NCI-H2227 (cell line): ENCODE results near the gene TEKTIP1.
A peak's percentile ranks its signal among the peaks of the same experiment; 100 is the strongest.
"Not testable (repeated sequence)": the region's sequence is repeated elsewhere in the genome, so short reads cannot be mapped to it uniquely, and the experiment has no call there.

Source experiments
- DNase-seq: peaks from one replicate; lab custom pipeline; 2025; ENCODE audit not compliant: unreplicated experiment; lab: John Stamatoyannopoulos, UW

Gene TEKTIP1

DNA sequence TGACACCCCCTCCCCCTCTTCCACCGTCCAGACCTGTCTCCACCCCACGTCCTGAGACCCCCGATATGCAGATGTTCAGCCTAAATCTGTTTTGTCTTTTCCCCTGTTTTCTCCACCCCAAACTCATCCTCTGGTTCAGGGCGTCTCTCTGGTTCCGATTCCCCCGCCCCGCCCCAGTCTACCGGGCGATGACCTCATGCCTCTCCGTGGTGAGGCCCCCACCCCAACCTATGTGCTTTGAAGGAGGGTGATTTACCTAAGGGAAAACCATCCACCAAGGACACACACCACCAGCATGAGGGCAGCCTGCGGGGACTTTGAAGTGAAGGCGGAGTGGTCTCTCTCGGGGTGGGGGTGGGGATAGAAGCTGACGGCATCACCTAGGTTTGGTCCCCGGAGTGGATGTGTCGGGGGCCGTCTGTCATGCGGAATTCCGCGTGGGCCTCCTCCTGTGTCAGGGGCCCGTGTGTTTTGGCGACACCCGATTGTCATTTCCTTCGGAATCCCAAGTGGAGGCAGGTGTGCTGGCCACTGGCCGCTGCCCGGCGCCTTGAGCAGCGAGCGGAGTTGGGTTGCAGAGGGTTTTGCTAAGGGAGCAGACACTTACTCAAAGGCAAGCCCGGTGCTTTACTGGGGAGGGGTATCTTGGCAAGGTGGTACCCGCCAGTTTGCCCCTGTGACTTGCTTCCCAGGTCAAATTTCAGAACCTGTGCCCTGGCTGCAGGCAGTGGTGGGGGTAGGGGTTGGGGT, 31.4 kb upstream of the TEKTIP1 start:
- DNase-seq, result peak; percentile 25

DNA sequence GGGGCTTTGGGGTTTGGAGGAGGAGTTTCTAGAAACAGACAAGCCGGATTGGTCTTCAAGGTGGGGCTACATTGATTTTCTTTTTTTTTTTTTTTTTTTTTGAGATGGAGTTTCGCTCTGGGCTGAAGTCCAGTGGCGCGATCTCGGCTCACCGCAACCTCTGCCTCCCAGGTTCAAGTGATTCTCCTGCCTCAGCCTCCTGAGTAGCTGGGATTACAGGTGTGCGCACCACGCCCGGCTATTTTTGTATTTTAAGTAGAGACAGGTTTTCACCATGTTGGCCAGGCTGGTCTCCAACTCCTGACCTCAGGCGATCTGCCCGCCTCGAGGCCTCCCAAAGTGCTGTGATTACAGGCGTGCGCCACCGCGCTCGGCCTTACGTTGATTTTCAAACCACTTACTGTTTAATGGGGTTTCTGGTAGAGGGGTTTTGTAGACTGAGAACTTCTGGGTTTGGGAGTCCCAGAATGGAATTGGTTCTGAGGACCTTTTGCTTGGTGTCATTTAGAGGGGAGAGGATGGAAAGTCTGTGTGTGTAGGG, 30.8 kb upstream of the TEKTIP1 start:
- DNase-seq, result not testable (repeated sequence)

DNA sequence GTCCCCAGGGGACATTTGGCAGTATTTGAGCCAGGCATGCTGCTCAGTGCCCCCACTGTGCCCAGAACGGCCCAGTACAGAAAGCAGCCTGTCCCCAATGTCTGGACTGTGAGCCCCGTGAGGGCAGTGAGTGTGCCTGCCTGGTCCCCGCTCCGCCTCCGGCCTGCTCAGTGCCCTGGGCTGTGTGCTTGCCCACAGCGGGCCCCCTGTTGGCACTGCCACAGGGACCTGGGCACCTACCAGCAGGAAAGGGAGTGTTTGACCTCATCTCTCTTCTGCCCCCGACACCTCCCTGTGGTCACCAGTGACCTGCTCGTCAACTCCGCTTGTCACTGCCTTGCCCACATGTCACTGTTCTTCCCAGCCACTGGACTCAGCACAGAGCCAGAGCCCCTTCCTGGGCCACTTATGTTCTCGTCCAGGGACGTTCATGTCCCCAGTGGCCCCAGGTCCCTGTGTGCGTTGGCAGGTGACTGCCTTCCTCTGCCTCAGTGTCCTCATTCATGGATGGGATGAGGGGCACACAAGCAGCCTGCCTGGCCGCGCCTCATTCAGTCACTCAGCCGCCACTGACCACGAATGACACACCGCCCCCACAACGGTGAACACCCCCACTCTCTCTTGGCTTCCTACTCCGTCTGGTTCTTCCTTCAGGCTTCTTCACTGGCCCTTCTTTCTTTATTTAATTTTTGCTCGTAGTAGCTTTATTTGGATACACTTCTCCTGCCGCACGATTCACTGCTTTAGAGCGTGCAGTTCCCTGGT, 30.0 kb upstream of the TEKTIP1 start:
- DNase-seq, result no peak

DNA sequence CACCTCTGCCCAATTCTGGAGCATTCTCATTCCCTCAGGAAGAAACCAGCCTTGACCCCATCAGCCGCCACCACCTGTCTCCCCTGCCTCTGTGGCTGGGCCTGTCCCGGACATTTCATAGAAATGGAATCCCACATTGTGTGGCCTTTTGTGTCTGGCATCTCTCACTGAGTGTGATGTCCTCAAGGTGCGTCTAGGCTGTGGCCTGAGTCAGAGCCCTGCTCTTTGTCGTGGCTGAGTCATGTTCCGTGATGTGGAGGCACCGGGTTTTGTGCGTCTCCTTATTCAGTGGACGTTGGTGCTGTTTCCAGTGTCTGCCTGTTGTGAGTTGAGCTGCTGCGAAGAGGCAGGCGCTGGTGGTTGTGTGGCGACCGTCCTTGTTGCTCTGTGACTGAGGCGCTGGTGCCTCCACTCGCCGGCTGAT, 29.4 kb upstream of the TEKTIP1 start:
- no peak for DNase-seq

DNA sequence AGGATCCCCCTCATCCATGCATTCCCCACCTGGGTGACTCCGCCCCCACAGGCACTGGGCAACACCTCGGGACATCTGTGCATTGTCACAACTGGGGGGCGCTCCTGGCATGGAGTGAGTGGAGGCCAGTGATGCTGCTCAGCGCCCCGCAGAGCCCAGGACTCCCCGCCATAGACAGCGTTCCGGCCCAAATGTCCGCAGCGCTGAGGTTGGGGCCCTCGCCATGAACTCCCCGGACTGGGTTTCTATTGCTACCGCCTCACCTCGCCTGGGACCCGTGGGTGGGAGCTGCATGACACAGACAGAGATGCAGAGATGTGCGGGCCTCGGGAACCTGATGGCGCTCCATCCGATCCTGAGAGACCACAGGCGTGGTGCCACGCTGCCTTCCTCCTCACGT, 28.2 kb upstream of the TEKTIP1 start:
- DNase-seq, result no peak

DNA sequence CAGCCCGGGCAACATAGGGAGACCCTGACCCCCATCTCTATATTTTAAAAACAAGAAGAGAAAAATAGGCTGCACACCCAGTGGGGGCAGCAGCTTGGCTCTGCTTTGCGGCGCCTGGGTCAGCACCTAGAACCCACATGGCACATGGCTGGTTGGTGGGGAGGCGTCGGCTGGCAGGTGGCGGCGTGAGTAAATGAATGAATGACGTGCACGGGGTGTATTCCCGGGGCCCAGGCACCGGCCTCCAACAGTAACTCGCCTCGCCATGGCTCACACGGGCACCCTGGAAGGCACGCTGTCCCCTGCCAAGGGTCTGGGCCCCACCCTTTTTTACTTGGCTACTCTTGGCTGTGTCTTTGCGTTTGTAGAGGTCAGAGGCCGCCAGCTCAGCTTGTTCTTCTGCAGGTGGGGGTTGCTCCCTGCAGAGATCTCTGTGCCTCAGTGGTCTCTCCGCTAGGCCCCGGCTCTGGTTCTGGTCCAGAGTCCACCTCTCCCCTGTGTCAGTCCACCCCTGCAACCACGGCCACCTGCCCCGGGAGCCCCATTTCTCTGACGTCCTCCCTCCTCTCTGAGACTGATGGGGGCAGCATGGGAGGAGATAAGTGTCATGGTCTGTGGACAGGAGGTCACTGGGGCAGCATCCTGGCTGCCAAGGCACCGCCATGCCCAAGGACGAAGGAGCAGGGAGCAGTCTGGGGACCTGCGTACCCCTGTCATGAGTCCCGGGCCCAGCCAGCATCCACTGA, 27.3 kb upstream of the TEKTIP1 start:
- DNase-seq, result no peak

DNA sequence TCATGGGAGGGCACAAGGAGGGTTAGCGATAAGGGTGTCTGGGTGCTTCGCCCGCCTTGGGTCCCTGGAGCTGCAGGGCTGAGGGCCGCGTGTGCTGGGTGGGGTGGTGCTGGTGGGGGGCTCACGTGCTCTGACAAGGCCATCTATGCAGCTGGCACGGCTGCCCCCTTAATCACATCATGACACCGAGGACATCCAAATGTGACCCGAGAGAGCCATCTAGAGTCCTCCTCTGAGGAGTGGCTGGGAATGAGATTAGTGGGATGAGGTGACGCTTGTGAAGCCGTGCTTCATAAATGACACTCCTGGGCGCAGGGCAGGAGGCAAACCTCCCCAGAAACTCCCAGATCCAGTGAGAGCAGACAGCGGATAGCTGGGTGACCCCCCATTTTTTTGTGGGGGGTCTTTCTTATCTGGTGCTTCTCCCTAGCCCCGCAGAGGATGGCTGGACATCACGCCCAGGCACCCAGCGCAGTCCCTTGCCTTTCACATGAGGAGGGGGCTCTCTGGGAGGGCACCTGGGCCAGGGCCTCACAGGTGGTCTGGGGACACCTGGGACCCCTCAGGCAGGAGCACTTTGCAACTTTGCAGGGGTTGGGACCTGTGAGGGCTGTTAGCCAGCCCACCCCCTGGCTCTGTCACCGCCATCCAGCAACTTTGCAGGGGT, 26.3 kb upstream of the TEKTIP1 start:
- no peak for DNase-seq

DNA sequence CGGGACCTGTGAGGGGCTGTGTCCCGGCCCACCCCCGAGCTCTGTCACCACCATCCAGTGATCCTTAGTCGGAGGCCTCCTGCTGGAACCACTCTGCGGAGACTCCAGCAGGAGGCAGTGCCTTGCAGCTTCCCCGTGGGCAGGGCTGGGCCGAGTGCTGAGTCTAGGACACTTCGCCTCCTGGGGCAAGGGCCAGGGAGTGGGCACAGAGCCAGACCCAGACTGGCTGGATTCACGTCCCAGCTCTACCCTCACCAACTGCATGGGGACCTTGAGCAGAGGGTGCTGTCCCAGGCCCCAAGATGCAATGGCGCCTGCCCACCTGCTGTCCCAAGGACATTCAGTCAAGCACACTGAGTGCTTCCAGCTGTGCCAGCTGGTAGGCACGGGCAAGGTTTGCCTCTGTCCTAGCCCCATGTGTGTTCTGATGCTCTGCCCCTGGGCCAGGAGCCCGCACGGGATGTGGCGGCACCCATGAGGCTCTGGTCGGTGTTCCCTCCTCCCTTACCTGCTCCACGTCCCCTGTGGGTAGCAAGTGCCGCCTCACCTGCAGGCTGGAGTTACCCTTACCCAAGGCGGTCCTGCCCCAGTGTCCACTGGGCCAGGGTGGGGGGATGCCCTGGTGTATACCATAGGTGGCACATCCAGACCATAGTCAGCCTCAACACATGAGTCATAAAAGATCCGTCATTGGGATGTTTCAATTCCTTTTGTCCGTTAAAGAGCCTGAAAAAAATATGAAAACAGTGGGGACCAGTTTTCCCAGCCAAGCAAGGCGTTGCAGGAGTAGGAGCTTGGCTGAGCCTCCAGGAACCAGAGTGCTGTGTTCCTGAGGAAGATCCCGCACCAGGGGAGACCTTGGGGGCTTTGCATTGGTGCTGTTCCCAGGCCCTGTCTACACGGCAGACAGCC, 25.5 kb upstream of the TEKTIP1 start:
- no peak for DNase-seq

DNA sequence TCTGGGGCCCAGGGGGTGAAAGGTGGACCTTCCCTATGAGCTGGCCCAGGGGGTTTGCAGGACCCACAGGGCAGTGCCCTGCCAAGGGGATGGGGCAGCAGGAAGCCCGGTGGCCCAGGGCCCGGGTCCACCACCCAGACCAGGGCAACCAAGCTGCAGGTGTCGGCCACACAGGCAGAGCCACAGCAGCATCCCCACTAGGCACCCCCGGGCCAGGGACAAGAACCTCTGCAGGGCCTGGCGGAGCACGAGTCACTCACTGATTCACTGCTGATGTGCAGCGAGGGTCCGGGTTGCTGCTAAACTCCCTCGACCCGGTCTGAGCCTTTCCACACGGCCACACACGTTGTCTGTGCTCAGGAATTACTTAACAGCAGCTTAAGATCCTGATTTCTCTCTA, 24.0 kb upstream of the TEKTIP1 start:
- no peak for DNase-seq

DNA sequence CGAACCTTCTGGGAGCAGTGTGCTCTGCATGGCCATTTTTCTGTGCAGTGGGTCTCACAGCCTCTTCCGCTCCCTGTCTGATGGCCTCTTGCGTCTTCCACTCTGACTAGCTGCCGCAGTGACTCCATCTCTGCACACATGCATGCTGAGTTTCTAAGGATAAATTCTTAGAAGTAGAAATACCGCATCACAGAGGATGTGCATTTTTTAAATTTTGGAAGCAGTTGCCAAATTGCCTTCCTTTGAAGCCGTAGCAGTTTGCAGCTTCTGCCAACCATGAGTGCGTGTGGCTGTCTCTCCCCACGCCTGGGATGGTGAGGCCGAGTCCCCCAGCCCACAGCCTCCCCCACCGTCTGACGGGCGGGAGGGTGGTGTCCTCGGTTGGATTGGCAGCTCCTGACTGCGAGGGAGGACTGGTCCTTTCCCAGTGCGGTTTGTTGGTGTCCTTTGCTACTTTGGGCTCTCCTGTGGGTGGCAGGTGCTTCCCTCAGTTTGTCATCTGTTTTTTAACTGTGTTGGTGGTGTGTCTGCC, 23.0 kb upstream of the TEKTIP1 start:
- DNase-seq, result no peak

DNA sequence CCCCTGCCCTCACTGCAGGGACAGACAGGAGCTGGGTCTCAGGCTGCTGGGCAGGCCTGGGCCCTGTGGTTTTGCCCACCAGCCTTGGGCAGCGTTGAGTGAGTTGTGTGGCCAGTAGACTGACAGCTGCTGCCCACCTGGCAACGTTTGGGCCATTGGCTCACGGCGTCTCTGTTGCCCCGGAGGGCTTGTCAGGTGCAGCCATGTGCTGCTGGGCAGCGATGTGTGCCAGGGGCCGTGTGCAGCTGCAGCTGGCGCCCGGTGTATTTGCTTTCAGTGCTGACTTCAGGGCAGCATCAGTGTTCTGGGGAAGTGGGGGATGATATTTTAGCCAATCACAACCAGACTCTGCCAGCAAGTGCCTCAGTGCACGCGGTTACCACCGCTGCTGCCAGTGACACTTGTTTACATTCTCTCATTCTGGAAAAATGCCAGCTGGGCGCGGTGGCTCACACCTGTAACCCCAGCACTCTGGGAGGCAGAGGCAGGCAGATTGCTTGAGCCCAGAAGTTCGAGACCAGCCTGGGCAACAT, 22.2 kb upstream of the TEKTIP1 start:
- DNase-seq, result no peak

DNA sequence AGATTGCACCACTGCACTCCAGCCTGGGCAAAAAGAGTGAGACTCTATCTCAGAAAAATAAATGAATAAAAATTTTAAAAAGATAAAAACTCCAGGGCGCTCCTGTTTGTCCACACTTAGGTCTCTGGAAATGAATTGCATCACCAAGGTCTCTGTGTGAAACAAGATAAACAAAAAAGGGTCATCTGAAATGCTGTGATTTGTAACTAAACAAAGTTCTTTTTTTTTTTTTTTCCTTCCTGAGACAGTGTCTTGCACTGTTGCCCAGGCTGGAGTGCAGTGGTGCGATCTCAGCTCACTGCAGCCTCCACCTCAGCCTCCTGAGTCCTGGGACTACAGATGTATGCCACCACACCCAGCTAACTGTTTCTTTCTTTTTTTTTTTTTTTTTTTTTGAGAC, 21.3 kb upstream of the TEKTIP1 start:
- no peak for DNase-seq

DNA sequence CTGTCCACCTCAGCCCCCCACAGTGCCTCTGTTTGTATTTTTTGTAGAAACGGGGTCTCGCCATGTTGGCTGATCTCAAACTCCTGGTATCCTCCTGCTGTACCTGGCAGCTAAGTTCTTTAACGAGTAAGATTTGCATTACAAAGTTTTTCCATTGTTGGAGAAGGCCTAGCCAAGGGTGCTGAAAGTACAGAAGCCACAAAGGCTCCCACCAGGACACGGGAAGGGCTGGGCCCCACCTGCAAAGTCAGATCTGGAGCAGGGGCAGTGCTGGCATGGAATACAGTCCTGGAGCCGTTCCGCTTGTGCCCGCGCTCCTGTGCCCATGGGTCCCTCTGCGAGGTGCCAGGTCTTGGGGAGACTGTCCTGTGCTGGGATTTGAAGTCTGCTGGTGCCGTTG, 20.7 kb upstream of the TEKTIP1 start:
- DNase-seq, result no peak

DNA sequence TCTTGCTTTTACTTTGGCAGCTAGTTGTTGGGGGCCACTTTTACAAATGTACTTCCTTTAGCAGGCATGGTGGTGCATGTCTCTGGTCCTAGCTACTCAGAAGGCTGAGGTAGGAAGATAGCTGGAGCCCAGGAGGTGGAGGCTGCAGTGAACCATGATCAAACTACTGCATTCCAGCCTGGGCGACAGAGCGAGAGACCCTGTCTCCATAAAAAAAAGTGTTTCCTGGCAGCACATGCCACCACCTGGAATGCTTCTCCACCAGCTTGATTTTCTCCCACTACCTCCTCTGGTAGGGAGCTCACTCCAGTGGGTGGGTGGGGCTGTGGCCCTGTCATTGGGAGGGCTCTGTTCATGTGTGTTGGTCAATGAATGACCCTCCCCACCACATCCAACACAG, 20.3 kb upstream of the TEKTIP1 start:
- DNase-seq, result no peak

DNA sequence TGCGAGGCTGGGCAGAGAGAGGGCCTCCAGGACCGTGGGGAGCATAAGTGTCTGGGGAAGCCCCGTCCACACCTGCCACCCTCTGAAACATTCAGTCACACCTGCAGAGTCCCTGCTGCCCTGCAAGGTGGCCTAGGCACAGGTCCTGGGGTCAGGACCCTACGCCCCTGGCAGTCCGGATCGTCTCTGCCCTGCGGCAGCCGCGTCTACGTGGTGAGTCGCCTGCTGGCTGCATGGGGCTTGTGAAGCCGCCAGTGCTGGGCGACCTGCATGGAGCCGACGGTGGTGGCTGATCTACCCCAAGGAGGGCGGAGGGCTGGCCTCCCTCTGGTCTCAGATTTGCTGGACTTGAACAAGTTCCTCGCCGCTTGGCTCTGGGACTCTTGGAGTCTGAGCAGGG, 19.8 kb upstream of the TEKTIP1 start:
- DNase-seq, result no peak

DNA sequence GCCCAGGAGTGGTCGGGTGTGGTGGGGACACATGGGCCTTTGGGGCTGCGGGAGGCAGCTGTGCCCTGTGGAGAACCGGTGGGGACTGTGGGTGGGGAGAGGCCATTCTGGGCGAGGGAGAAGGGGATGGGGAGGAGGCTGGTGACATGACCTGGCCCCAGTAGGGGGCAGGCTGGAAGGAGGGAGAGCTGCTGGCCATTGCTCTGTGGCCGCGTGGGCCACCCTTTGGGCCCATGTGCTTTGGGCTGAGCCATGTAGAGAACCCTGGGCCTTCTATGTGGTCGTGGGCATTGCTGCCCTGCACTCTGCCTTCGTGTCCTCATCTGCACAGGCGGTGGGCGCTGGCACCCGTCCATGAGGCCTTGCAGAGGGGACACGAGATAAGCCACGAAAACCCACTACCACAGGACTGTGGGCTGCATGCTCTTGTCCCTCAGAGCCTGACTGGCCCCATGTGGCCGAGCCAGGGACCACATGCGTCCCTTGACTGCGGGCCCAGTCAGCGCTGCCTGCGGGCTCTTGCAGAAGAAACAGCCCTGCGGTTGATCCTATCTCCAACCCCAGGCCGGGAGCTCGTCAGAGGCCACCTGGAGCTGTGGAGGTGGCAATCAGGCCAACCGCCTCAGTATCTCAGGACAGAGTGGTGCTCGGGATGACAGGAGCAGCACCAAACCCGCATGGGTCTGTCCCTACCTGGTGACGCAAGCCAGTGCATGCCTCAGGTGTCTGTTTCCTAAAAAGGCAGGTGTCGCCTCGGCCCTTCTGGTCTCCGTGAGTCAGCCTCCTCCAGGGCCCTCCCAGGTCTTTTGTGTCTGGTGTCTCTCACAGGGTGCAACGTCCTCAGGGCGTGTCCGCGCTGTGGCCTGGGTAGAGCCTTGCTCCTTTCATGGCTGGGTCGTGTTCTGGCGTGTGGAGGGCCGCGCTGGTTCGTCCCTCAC, 18.5 kb upstream of the TEKTIP1 start:
- no peak for DNase-seq

DNA sequence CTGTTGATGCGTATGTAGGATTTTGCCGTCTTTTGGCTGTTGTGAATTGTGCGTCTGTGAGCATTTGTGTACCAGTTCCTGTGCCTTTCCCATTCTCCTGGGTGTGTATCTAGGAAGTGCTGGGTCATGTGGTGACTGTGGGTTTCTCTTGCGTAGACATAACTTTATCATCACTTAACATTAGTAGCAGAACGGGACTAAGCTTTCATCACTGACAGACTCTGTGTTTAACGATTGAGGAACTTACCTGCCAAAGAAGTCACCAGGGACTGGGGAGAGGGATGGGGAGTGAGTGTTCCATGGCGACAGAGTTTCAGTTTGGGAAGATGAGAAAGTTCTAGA, 17.9 kb upstream of the TEKTIP1 start:
- no peak for DNase-seq
